Measurements from ENCODE around the gene GLB1L2.

Gene GLB1L2

GRCh38 chr11:134347441-134347840 is 15.7 kb downstream of the GLB1L2 start:
- DNase-seq (ENCODE audit: low read depth in 2 of 2) = no peak

DNA sequence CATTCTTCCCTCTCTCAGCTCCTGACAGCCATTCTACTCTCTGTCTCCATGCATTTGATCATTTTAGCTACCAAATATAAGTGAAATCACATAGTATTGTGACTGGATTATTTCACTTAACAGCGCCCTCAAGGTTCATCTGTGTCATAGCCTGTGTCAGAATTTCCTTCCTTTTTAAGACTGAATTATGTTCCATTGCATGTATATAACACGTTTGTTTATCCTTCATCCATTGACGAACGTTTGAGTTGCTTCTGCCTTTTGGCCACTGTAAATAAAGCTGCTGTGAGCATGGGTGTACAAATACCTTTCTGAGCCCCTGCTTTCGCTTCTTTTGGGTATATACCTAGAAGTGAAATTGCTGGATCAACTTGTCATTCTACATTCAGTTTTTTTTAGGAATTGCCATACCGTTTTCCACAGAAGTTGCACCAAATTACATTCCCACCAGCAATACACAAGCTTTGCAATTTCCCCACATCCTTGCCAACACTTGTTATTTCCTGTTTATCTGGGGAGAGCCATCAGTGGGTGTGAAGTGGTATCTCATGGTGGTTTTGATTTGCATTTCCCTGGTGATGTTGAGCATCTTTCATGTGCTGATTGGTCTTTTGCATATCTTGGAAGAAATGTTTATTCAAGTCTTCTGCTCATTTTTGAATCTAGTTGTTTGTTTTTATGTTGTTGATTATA is 17.5 kb downstream of the GLB1L2 start:
- no peak for DNase-seq (ENCODE audit: low read depth in 2 of 2)

GRCh38 chr11:134349802-134350355 is 18.1 kb downstream of the GLB1L2 start:
- DNase-seq (ENCODE audit: low read depth in 2 of 2) = no peak

DNA sequence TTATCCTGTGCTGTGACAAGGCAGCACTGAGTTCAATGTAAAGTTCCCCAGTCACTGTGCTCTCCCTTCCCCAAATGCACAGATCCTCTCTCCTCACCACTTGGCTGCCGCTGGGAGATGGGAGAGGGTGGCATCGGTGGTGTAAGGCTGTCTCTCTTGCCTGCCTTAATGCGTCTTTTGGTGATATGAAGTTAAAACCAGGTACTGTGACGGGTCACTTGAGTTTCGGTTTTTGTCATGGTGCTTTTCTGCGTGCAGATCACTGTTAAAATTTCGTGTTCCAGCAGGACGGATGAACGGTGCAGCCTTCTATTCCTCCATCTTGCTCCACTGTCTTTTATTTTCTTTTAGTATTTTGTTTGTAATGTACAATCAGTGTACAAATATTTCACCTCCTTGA is 18.6 kb downstream of the GLB1L2 start:
- DNase-seq (ENCODE audit: low read depth in 2 of 2) = no peak

- no peak for DNase-seq (ENCODE audit: low read depth in 2 of 2)
Measured at GRCh38 chr11:134352111-134352510, 20.3 kb downstream of the GLB1L2 start.

GRCh38 chr11:134355136-134355535 is 23.3 kb downstream of the GLB1L2 start:
- DNase-seq (ENCODE audit: low read depth in 2 of 2) = no peak

- no peak for DNase-seq (ENCODE audit: low read depth in 2 of 2)
Measured at GRCh38 chr11:134355656-134356055, 23.9 kb downstream of the GLB1L2 start.

DNA sequence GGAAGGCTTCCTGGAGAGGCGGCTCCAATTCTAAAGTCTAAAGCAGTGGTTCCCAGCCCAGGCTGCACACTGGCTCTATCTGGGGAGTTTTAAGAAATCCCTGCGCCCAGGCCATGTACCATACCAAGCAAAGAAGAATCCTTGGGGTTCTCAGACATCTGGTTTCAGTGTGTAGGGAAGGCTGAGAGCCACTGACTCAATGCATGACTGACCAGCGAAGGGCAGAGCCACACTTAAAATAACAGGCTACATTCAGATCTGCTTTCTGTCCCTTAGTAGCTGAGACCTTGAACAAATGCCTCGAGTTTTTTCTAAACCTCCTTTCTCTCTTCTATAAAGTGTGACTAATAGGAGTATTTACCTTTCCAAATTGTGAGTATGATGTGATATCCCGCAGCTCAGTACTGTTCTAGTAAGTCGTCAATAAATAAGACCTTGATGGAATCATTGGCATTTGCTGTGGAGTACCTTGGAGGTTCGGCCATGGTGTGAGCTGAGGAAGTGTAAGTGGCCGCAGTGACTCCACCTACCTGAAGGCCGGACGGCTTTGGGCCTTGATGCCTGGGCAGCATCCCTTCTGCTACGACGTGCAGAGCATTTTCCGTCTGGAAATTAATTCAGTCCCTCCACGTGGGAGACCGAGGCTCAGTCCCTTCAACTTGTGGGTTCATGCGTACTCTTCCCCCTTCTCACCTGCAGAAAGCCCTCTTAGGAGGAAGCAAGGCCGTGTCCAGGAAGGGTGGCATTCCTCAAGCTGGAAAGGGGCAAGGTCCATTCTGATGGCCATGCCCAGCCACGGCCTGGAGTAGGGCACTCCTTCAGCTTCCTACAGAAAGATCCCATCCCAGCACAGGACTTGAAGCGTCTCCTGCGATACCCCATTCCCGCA is 25.1 kb downstream of the GLB1L2 start:
- DNase-seq (ENCODE audit: low read depth in 2 of 2) = no peak

- DNase-seq (ENCODE audit: low read depth in 2 of 2) = no peak
Measured at GRCh38 chr11:134357545-134357839, 25.7 kb downstream of the GLB1L2 start.

DNA sequence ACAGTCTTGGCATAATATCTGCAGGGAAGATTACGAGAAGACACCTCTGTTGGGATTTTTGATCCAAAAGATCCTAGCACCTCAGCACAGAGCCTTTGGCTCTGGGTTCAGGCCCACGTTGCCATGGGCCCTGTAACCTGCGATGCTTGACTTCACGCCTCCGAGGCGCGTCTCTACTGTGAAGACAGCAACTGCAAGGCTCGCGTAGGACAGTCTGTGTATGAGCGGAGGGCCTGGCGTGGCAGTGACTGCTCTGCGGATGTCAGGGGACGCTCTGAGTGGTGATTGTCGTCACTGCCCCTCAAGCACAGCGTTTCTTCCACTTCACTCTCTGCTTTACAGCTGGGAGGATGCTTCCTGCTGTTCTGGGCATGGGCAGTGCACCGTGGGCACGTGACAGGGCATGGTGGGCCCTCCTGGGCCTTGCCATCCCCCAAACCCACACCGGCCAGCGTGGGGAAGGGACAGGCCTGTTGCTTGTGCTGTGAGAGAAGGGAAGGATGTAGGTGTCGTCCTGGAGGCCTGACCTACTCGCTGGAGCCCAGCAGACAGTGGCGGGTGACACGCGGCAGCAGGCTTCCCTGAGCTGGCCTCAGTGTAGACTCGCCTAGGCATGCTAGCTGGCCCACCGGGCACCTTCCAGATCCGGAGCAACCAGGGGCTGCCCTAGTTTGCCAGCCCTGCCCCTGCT is 26.5 kb downstream of the GLB1L2 start:
- DNase-seq (ENCODE audit: low read depth in 2 of 2) = no peak

- no peak for DNase-seq (ENCODE audit: low read depth in 2 of 2)
Measured at GRCh38 chr11:134358856-134359490, 27.2 kb downstream of the GLB1L2 start.

GRCh38 chr11:134359646-134360045 is 27.9 kb downstream of the GLB1L2 start:
- DNase-seq (ENCODE audit: low read depth in 2 of 2) = no peak

- DNase-seq (ENCODE audit: low read depth in 2 of 2) = peak; percentile 44 to 45
Measured at GRCh38 chr11:134360050-134360835, 28.5 kb downstream of the GLB1L2 start.

GRCh38 chr11:134361661-134362060 is 29.9 kb downstream of the GLB1L2 start:
- DNase-seq (ENCODE audit: low read depth in 2 of 2) = no peak

DNA sequence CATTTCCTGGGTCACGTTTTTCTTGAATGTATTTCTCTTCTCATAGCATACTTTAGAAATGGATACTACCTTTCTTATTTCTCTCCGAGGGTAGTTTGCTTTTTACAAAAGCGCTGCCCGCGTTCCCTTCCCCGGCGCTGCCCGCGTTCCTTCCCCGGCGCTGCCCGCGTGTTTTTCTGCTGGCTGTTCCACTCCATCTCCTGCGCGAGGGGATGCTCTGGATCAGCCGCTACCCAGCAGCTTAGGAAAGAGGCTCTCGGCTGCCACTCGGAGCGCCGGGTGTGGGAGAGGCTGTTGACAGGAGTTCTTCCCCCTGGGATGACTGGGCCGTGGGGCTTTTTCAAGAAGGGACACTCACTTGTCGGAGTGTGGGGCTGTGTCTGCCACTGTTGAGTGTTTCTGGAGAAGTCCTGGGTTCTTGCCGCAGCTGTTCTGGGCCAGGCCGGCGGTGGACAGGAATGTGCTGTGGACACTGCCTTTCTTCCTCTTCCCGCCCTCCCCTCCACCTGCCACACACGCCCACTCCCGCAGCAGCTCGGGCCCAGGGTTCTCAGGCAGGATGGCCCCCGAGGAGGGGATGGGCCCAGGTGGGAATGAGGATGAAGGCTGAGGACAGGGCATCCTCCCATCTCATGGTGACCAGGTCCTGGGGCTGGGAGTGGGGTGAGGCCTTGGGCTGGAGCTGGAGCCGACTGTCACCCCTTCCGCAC is 30.6 kb downstream of the GLB1L2 start:
- DNase-seq (ENCODE audit: low read depth in 2 of 2) = no peak

GRCh38 chr11:134363161-134363560 is 31.4 kb downstream of the GLB1L2 start:
- DNase-seq (ENCODE audit: low read depth in 2 of 2) = no peak

- no peak for DNase-seq (ENCODE audit: low read depth in 2 of 2)
Measured at GRCh38 chr11:134363592-134363991, 31.8 kb downstream of the GLB1L2 start.

DNA sequence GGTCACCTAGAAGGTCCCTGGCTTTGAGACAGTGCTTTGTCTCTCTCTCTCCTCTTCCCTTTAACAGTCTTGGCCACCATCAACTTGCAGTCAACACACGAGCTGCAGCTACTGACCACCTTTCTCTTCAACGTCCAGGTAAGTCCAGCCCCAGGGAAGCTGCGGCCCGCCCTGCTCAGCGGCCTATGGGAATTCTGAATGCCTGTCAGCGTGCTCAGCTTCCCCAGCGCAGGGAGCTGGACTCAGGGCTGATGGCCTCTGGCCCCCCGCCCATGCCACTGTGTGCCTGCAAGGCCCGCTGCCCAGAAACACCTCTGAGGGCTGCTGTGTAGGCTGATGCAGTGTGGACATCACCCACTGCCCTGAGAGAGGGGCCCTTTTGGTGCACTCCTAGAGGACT is 32.5 kb downstream of the GLB1L2 start:
- no peak for DNase-seq (ENCODE audit: low read depth in 2 of 2)

- no peak for DNase-seq (ENCODE audit: low read depth in 2 of 2)
Measured at GRCh38 chr11:134365011-134365925, 33.5 kb downstream of the GLB1L2 start.

Measured in stimulated activated CD8-positive, alpha-beta memory T cell treated with anti-CD3 and anti-CD28 coated beads, Interleukin-7, amount 100 ng/mL, for 1 hour (primary cell).